Central memory CD8-positive, alpha-beta T cell (primary cell): ENCODE results near the gene MIS18BP1.

Experiments
- ATAC-seq: fragments of 150-1000 bp; cut with Tn5 transposase; replicated peaks from 2 replicates; pipeline ENCODE4 v1.10.0; 2022; ENCODE audit warnings: mild to moderate bottlenecking, moderate FRiP score, moderate number of reproducible peaks; ENCODE audit not compliant: poor library complexity, severe bottlenecking; ENCODE audit errors: extremely low read depth
- DNase-seq, 2 donors: peaks; one replicate each; pipeline ENCODE4 v3.0.0; 2021; ENCODE audit warnings: low spot score in 2 of 2
- H3K27ac Mint-ChIP-seq: one replicate; pipeline ENCODE4 v1.8.0; 2022; ENCODE audit warnings: low read depth, mild to moderate bottlenecking, moderate library complexity, mixed read lengths
- H3K27me3 Mint-ChIP-seq: one replicate; pipeline ENCODE4 v1.8.0; 2022; ENCODE audit warnings: mixed read lengths
- H3K36me3 Mint-ChIP-seq: one replicate; pipeline ENCODE4 v1.8.0; 2022; ENCODE audit warnings: mild to moderate bottlenecking, moderate library complexity, mixed read lengths; ENCODE audit not compliant: insufficient read depth
- H3K4me1 Mint-ChIP-seq: one replicate; pipeline ENCODE4 v1.8.0; 2022; ENCODE audit warnings: mixed read lengths
- H3K4me3 Mint-ChIP-seq: one replicate; pipeline ENCODE4 v1.8.0; 2022; ENCODE audit warnings: mild to moderate bottlenecking, moderate library complexity, mixed read lengths
- H3K9me3 Mint-ChIP-seq: one replicate; pipeline ENCODE4 v1.8.0; 2022; ENCODE audit warnings: mixed read lengths

Gene MIS18BP1

DNA sequence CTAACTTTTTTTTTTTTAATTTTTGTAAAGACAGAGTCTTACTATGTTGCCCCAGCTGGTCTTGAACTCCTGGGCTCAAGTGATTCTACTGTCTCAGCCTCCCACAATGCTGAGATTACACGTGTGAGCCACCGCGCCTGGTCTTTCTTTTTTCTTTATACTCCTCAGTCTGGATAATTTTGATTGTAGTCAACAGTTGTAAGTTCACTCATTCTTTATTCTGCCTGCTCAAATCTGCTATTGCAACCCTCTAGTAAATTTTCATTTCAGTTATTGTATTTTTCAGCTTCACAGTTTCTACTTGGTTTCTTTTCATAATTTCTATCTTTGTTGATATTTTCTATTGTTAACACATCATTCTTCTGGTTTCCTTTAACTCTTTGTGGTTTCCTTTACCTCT lies 5.8 kb upstream of the MIS18BP1 start:
- H3K4me1 Mint-ChIP-seq: no peaks in the 10 kb centered on the region
- H3K27ac Mint-ChIP-seq: no peak overlapping the region
- DNase-seq: no peak
- no peaks in the 10 kb centered on the region for H3K36me3 Mint-ChIP-seq
- H3K4me3 Mint-ChIP-seq: no peak overlapping the region
- H3K9me3 Mint-ChIP-seq: peaks cover 37% of the 10 kb centered on the region
- no peak for ATAC-seq
- peaks cover 8% of the 10 kb centered on the region for H3K27me3 Mint-ChIP-seq

- DNase-seq: no peak
- Mint-ChIP-seq H3K36me3 (peaks cover 6% of the 10 kb centered on the region), H3K9me3 (peaks cover 37% of the 10 kb centered on the region), H3K27me3 (peaks cover 8% of the 10 kb centered on the region), H3K4me1 (no peaks in the 10 kb centered on the region), H3K27ac (no peak overlapping the region), H3K4me3 (no peak overlapping the region)
- ATAC-seq: no peak
These were observed 5.1 kb upstream of the MIS18BP1 start for GRCh38 chr14:45258073-45258472.

- Mint-ChIP-seq H3K27me3 (no peaks in the 10 kb centered on the region), H3K9me3 (peaks cover 30% of the 10 kb centered on the region), H3K4me1 (peaks cover 17% of the 10 kb centered on the region), H3K27ac (no peak overlapping the region), H3K4me3 (no peak overlapping the region), H3K36me3 (peaks cover 9% of the 10 kb centered on the region)
- ATAC-seq (no peak), DNase-seq (no peak)
These were observed 1.8 kb upstream of the MIS18BP1 start for GRCh38 chr14:45254771-45255170.

DNA sequence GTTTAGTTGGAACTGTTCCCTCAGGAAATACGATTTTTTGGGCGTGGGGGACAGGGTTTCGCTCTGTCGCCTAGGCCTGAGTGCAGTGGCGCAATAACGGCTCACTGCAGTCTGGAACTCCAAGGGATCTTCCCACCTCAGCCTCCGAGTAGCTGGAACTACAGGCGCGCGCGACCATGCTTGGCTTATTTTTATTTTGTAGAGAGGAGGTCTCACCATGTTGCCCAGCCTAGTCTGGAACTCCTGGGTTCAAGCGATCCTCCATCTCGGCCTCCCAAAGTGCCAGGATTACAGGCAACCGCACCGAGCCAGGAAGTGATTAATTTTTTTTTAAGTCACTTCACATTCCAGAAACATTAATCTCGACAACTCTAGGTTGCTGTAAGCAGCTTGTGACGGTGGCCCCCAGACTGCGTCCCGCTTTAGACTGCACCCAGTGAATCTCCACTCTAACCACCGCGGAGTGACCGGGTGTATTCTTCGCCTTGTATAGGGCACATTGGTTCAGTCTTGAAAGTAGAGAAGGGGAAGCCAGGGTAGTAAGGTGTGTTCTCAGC lies 830 bp upstream of the MIS18BP1 start:
- DNase-seq: no peak
- Mint-ChIP-seq H3K9me3 (peaks cover 22% of the 10 kb centered on the region), H3K36me3 (peaks cover 9% of the 10 kb centered on the region), H3K4me3 (peak overlapping the region; percentile 92), H3K27me3 (no peaks in the 10 kb centered on the region), H3K4me1 (peaks cover 17% of the 10 kb centered on the region), H3K27ac (peak overlapping the region; percentile 89)
- ATAC-seq: no peak

DNA sequence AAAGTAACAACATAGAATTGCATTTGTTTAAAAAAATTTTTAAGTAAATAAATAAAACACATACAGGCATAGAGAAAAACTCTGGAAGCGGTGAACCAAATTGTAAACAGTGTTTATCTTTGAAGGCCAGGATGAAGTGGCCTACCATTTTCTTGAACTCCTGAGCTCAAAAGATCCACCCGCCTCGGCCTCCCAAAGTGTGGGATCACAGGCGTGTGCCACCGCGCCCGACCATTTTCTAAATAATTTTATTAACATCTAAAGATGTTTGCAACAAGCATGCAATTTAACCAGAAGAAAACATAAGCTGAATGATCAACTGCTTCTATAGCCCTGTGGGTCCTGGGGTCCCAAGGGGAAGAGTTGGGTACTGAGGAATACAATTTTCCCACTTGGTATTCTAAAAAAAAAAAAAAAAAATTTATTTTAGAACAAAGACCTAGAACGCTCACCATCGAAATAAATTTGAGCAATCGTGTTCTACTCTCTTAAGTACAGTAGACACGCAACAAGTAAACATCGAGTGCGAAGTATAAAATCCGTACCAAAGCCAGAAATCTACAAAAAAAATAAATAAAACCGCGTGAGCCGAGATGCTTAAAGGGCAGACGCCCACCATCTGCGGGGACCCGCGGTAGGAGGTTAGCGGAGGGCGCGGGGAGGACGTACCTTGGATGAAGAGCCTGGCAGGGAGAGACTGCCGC lies 484 bp downstream of the MIS18BP1 start:
- Mint-ChIP-seq H3K36me3 (peaks cover 9% of the 10 kb centered on the region), H3K4me3 (peak overlapping the region; percentile 92), H3K4me1 (peaks cover 17% of the 10 kb centered on the region), H3K27ac (peak overlapping the region; percentile 89), H3K9me3 (peaks cover 9% of the 10 kb centered on the region), H3K27me3 (no peaks in the 10 kb centered on the region)
- ATAC-seq (no peak), DNase-seq (no peak)

DNA sequence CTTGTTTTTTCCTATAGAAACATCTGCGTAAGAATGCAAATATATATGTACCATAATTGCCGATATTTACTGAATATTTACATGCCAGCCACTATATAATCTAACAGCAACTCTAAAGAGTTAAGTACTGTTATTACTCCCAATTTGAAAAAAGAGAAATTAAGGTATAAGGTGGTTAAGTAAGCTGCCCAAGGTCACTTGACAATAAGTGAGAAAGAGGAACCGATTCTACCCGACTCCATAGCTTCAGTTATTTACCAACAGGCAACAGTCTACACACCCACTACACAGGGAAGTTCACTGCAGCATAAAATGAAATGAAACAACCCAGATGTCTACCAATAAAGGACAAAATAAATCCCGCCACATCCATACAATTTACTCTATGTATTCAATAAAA lies 1.1 kb downstream of the MIS18BP1 start:
- Mint-ChIP-seq H3K4me1 (peaks cover 17% of the 10 kb centered on the region), H3K27ac (peak overlapping the region; percentile 89), H3K4me3 (peak overlapping the region; percentile 92), H3K36me3 (peaks cover 9% of the 10 kb centered on the region), H3K27me3 (no peaks in the 10 kb centered on the region), H3K9me3 (peaks cover 4% of the 10 kb centered on the region)
- no peak for ATAC-seq
- DNase-seq: no peak

DNA sequence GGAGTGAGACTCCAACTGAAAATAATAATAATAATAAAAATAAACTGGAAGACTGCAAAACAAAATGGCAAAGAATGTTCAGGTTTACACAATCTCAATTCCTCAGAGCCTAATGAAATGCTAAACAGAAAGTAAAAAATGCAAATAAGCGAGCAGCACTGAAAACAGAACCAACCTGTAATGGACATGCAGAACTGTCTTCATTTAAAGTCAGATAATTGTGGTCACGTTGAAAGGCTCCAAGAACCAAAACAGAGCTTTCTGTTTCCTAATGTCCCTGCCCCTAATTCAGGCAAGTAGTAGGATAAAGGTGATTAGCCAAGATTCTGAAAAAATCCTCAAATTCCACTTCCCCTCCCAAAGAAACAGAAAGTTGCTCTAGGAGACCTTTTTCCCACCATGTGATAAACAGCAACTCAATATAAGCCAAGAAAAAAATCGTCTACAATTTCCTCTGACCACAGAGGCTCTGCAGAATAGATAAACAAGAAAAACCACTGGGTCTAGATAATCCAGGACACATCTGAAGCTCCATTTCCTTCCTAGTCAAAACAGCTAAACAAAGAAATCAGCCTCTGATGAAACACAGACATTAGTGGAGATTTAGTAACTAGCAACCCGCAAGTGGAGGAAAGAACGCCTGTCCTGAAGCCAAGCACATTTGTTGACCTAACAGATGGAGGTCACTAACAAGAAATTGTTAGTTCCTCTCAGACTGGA lies 3.0 kb downstream of the MIS18BP1 start:
- Mint-ChIP-seq H3K27ac (no peak overlapping the region), H3K4me3 (peak overlapping the region; percentile 66), H3K27me3 (no peaks in the 10 kb centered on the region), H3K4me1 (peaks cover 17% of the 10 kb centered on the region), H3K36me3 (peaks cover 9% of the 10 kb centered on the region), H3K9me3 (no peaks in the 10 kb centered on the region)
- DNase-seq (no peak), ATAC-seq (no peak)

DNA sequence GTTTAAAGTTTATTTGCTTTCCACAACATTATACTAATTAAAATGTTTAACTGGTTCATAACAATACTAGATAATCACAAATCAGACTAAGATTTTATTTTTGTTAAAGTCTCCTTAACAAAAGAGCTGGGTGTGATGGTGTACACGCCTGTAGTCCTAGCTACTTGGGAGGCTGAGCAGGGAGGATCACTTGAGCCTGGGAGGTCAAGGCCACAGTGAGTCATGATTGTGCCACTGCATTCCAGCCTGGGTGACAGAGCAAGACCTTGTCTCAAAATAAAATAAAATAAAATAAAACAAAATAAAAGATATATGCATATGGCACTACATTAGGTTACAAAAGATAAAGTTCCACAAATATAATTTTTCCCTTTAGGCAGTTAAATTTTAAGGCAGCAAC lies 5.6 kb downstream of the MIS18BP1 start:
- no peaks in the 10 kb centered on the region for H3K36me3 Mint-ChIP-seq

DNA sequence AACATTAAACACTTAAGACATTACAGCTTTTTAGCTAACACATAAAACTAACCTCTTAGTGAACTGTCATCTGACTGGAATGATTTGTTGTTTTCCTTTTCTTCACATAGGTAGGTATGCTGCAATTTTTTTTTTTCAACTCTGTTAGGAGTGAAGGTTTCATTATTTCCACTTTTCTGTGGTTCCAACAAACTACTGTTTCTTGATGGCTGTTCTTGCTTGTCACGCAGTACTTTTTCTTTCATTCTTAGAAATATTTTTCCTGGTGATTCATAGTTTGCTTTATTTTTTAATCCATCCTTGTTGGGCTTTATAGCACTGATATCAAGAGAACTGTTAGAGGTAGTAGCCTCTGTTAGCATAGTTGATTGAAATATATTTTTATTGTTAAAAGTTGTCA lies 6.3 kb downstream of the MIS18BP1 start:
- Mint-ChIP-seq H3K27me3 (no peaks in the 10 kb centered on the region), H3K9me3 (no peaks in the 10 kb centered on the region), H3K36me3 (no peaks in the 10 kb centered on the region), H3K4me3 (no peak overlapping the region), H3K27ac (no peak overlapping the region), H3K4me1 (peaks cover 14% of the 10 kb centered on the region)
- DNase-seq (no peak), ATAC-seq (no peak)

More for the DNA sequence above, 5.6 kb downstream of the MIS18BP1 start:
- no peak for DNase-seq
- Mint-ChIP-seq H3K27me3 (no peaks in the 10 kb centered on the region), H3K27ac (no peak overlapping the region), H3K9me3 (no peaks in the 10 kb centered on the region), H3K4me3 (no peak overlapping the region), H3K4me1 (peaks cover 17% of the 10 kb centered on the region)
- ATAC-seq: no peak

- Mint-ChIP-seq H3K9me3 (no peaks in the 10 kb centered on the region), H3K36me3 (no peaks in the 10 kb centered on the region), H3K4me3 (no peak overlapping the region), H3K27ac (no peak overlapping the region), H3K4me1 (peaks cover 8% of the 10 kb centered on the region), H3K27me3 (no peaks in the 10 kb centered on the region)
- ATAC-seq (no peak), DNase-seq (no peak)
These were observed 6.9 kb downstream of the MIS18BP1 start for GRCh38 chr14:45246151-45246550.

DNA sequence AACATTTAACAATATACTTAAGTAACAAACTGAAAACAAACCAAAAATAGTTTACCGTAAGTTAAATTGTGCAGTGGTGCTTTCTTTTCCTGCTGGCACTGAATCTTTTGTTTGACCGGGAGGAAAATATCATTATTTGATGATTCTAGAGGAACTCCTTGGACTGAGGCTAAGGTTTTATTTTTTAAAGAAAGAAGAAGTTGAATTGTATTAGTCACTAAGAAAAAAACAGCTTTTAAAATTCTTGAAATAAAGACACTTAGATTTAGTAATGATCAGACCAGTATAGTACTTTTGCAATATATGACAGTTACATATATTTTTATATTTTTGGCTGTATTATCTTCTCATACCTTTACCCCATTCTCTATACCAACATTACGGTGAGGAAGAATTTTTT lies 10.3 kb downstream of the MIS18BP1 start:
- Mint-ChIP-seq H3K4me3 (no peak overlapping the region), H3K27me3 (no peaks in the 10 kb centered on the region), H3K9me3 (no peaks in the 10 kb centered on the region), H3K36me3 (no peaks in the 10 kb centered on the region), H3K27ac (no peak overlapping the region), H3K4me1 (no peaks in the 10 kb centered on the region)
- ATAC-seq (no peak), DNase-seq (no peak)

GRCh38 chr14:45238988-45239387 lies 14.0 kb downstream of the MIS18BP1 start:
- Mint-ChIP-seq H3K4me3 (no peak overlapping the region), H3K9me3 (no peaks in the 10 kb centered on the region), H3K27ac (no peak overlapping the region), H3K4me1 (no peaks in the 10 kb centered on the region), H3K27me3 (no peaks in the 10 kb centered on the region), H3K36me3 (peaks cover 12% of the 10 kb centered on the region)
- no peak for DNase-seq
- no peak for ATAC-seq

- Mint-ChIP-seq H3K9me3 (no peaks in the 10 kb centered on the region), H3K27me3 (no peaks in the 10 kb centered on the region), H3K27ac (no peak overlapping the region), H3K36me3 (peaks cover 49% of the 10 kb centered on the region), H3K4me1 (no peaks in the 10 kb centered on the region), H3K4me3 (no peak overlapping the region)
- no peak for DNase-seq
- ATAC-seq: no peak
These were observed 25.4 kb downstream of the MIS18BP1 start for GRCh38 chr14:45227566-45227965.
